ENCODE data around the gene AKAP13. TPM values are rescaled to one million over a fixed set of nuclear protein-coding genes. Genes with fewer than 3 reads are reported as not detected.
"Not testable (repeated sequence)": the region's sequence is repeated elsewhere in the genome, so short reads cannot be mapped to it uniquely, and the experiment has no call there.

The AKAP13 gene
- total RNA-seq, 1 donor from 2014 or later, result 114 TPM

DNA sequence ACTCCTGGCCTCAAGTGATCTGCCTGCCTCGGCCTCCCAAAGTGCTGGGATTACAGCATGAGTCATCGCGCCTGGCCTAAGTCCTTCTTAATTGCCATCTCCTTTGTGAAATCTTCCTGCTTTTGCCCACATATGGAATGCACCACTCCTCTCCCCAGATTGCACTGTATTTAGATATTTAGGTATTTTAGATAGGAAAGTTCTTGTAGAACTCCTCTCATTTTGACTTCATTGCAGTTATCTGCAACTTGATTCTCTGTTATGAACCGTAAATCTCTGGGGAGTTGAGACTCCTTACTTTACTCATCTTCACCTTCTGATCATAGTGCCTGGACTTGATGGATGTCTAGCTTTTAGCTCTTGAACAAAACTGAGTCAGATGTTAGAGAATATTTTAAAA lies 150.7 kb downstream of the AKAP13 start:
- TF ChIP-seq, protein P1, sequence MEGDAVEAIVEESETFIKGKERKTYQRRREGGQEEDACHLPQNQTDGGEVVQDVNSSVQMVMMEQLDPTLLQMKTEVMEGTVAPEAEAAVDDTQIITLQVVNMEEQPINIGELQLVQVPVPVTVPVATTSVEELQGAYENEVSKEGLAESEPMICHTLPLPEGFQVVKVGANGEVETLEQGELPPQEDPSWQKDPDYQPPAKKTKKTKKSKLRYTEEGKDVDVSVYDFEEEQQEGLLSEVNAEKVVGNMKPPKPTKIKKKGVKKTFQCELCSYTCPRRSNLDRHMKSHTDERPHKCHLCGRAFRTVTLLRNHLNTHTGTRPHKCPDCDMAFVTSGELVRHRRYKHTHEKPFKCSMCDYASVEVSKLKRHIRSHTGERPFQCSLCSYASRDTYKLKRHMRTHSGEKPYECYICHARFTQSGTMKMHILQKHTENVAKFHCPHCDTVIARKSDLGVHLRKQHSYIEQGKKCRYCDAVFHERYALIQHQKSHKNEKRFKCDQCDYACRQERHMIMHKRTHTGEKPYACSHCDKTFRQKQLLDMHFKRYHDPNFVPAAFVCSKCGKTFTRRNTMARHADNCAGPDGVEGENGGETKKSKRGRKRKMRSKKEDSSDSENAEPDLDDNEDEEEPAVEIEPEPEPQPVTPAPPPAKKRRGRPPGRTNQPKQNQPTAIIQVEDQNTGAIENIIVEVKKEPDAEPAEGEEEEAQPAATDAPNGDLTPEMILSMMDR (IDR thresholded peaks at IDR 0.05; ENCODE audit: unreplicated experiment), result no peak
- Mint-ChIP-seq H3K9me3 (ENCODE audit: low read depth) (no peaks in the 10 kb centered on the region), H3K4me1 (ENCODE audit: low read depth) (peaks cover 45% of the 10 kb centered on the region), H3K27me3 (no peaks in the 10 kb centered on the region), H3K36me3 (ENCODE audit: insufficient read depth) (peaks cover 19% of the 10 kb centered on the region), H3K4me3 (ENCODE audit: low read depth) (no peak overlapping the region), H3K27ac (no peak overlapping the region)
- no peak for DNase-seq (ENCODE audit: low spot score, unreplicated experiment)

DNA sequence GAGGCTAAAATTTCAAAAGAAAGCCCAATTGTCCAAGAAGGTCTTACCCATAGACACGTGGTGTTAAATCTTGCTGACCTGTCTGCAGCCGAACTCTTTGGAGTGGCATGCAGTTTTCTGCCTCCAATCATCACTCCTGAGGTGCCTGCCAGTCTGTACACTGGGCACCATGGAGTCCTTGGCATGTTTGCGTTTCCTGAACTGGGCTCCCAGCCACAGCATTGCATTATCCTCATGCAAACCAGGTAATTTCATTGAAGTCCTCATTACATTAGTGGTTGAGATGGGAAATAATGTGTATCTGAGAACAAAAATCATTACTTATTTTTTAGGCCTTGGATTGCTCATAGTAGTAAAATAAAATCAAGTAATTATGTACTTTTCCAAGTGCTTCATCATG lies 152.3 kb downstream of the AKAP13 start:
- Mint-ChIP-seq H3K27me3 (no peaks in the 10 kb centered on the region), H3K27ac (no peak overlapping the region), H3K4me1 (ENCODE audit: low read depth) (peaks cover 38% of the 10 kb centered on the region), H3K9me3 (ENCODE audit: low read depth) (no peaks in the 10 kb centered on the region), H3K4me3 (ENCODE audit: low read depth) (no peak overlapping the region), H3K36me3 (ENCODE audit: insufficient read depth) (peaks cover 18% of the 10 kb centered on the region)
- DNase-seq (ENCODE audit: low spot score, unreplicated experiment), result no peak
- TF ChIP-seq, protein P1 (IDR thresholded peaks at IDR 0.05; ENCODE audit: unreplicated experiment), result no peak

- no peak overlapping the region for H3K4me3 Mint-ChIP-seq (ENCODE audit: low read depth)
- TF ChIP-seq, protein P1 (IDR thresholded peaks at IDR 0.05; ENCODE audit: unreplicated experiment), result no peak
- H3K27ac Mint-ChIP-seq, result no peak overlapping the region
- peaks cover 28% of the 10 kb centered on the region for H3K4me1 Mint-ChIP-seq (ENCODE audit: low read depth)
- DNase-seq (ENCODE audit: low spot score, unreplicated experiment), result no peak
- peaks cover 20% of the 10 kb centered on the region for H3K36me3 Mint-ChIP-seq (ENCODE audit: insufficient read depth)
- H3K27me3 Mint-ChIP-seq, result no peaks in the 10 kb centered on the region
- H3K9me3 Mint-ChIP-seq (ENCODE audit: low read depth), result no peaks in the 10 kb centered on the region
These were observed 153.6 kb downstream of the AKAP13 start for GRCh38 chr15:85534031-85534430.

GRCh38 chr15:85535533-85536330 lies 155.3 kb downstream of the AKAP13 start:
- peaks cover 18% of the 10 kb centered on the region for H3K36me3 Mint-ChIP-seq (ENCODE audit: insufficient read depth)
- peaks cover 26% of the 10 kb centered on the region for H3K4me1 Mint-ChIP-seq (ENCODE audit: low read depth)
- not testable (repeated sequence) for H3K4me3 Mint-ChIP-seq (ENCODE audit: low read depth); H3K27me3 Mint-ChIP-seq; H3K9me3 Mint-ChIP-seq (ENCODE audit: low read depth); H3K27ac Mint-ChIP-seq; DNase-seq (ENCODE audit: low spot score, unreplicated experiment)

DNA sequence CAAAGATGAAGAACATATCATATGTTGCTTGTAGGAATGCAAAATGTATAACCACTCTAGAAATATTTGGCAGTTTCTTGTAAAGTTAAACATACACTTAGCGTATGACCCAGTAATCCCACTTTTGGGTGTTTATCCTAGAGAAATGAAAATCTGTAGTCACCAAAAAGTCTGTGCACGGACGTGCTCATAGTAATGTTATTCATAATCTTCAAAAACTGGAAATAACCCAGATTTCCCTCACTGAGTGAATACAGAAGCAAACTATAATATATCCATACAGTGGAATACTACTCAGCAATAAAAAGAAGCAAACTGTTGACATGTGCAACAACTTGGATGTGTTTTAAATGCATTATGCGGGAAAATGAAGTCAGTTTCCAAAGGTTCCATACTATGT lies 155.9 kb downstream of the AKAP13 start:
- H3K9me3 Mint-ChIP-seq (ENCODE audit: low read depth), result no peaks in the 10 kb centered on the region
- TF ChIP-seq, protein P1 (IDR thresholded peaks at IDR 0.05; ENCODE audit: unreplicated experiment), result no peak

DNA sequence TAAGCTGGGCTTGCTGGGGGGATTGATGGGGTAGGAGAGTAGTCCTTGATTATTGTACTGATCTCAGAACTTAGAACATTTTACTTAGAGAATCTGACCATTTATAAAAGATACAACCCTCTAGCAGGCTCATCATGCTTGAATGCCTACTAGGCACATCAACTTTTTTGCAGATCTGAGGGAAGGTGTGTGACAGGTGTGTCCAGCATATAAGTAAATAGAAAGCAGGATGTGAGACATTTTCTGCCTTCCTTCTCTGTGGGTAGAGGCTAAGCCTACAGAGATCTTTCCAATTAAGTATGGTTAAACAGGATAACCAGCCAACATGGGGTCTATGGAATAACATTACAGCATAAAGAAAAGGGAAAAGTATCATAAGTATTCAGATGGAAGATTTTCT lies 159.1 kb downstream of the AKAP13 start:
- Mint-ChIP-seq H3K27ac (peak overlapping the region; percentile 17), H3K36me3 (ENCODE audit: insufficient read depth) (peaks cover 7% of the 10 kb centered on the region), H3K27me3 (no peaks in the 10 kb centered on the region), H3K4me3 (ENCODE audit: low read depth) (no peak overlapping the region), H3K9me3 (ENCODE audit: low read depth) (no peaks in the 10 kb centered on the region), H3K4me1 (ENCODE audit: low read depth) (peaks cover 42% of the 10 kb centered on the region)
- DNase-seq (ENCODE audit: low spot score, unreplicated experiment), result no peak
- TF ChIP-seq, protein P1 (IDR thresholded peaks at IDR 0.05; ENCODE audit: unreplicated experiment), result no peak

More for the DNA sequence above, 155.9 kb downstream of the AKAP13 start:
- H3K4me1 Mint-ChIP-seq (ENCODE audit: low read depth), result peaks cover 27% of the 10 kb centered on the region
- no peak for DNase-seq (ENCODE audit: low spot score, unreplicated experiment)
- no peaks in the 10 kb centered on the region for H3K27me3 Mint-ChIP-seq
- H3K4me3 Mint-ChIP-seq (ENCODE audit: low read depth), result no peak overlapping the region
- H3K36me3 Mint-ChIP-seq (ENCODE audit: insufficient read depth), result peaks cover 18% of the 10 kb centered on the region
- no peak overlapping the region for H3K27ac Mint-ChIP-seq

Data from progenitor cell of endocrine pancreas (in vitro differentiated cells).